Activated CD8-positive, alpha-beta memory T cell treated with anti-CD3 and anti-CD28 coated beads, Interleukin-2, amount 50 U/mL, for 24 hours (primary cell): Measurements from ENCODE around the gene CORO2A.
"Not testable (repeated sequence)": the region's sequence is repeated elsewhere in the genome, so short reads cannot be mapped to it uniquely, and the experiment has no call there.

Experiments used
- DNase-seq: peaks from one replicate; pipeline ENCODE4 v3.0.0-alpha.2; 2020; ENCODE audit errors: extremely low read depth

Gene CORO2A

GRCh38 chr9:98191671-98192502 lies 550 bp downstream of the CORO2A start:
- no peak for DNase-seq

GRCh38 chr9:98191181-98191608 lies 1.2 kb downstream of the CORO2A start:
- DNase-seq: no peak

- DNase-seq: no peak
Measured at GRCh38 chr9:98190757-98191105, 1.7 kb downstream of the CORO2A start.

GRCh38 chr9:98189412-98189811 lies 3.0 kb downstream of the CORO2A start:
- DNase-seq: no peak

- no peak for DNase-seq
Measured at GRCh38 chr9:98187926-98188325, 4.5 kb downstream of the CORO2A start.

GRCh38 chr9:98186236-98186635 lies 6.2 kb downstream of the CORO2A start:
- DNase-seq: no peak

GRCh38 chr9:98185611-98186171 lies 6.7 kb downstream of the CORO2A start:
- DNase-seq: no peak

GRCh38 chr9:98185021-98185567 lies 7.3 kb downstream of the CORO2A start:
- DNase-seq: no peak

- DNase-seq: no peak
Measured at GRCh38 chr9:98184326-98184725, 8.1 kb downstream of the CORO2A start.

- no peak for DNase-seq
Measured at GRCh38 chr9:98182889-98183599, 9.4 kb downstream of the CORO2A start.

- no peak for DNase-seq
Measured at GRCh38 chr9:98182069-98182820, 10.2 kb downstream of the CORO2A start.

GRCh38 chr9:98181746-98182068 lies 10.7 kb downstream of the CORO2A start:
- DNase-seq: no peak

GRCh38 chr9:98180996-98181395 lies 11.4 kb downstream of the CORO2A start:
- DNase-seq: no peak

- no peak for DNase-seq
Measured at GRCh38 chr9:98178874-98179850, 13.3 kb downstream of the CORO2A start.

GRCh38 chr9:98176391-98177259 lies 15.8 kb downstream of the CORO2A start:
- DNase-seq: no peak

- DNase-seq: no peak
Measured at GRCh38 chr9:98175762-98176161, 16.7 kb downstream of the CORO2A start.

- DNase-seq: no peak
Measured at GRCh38 chr9:98175028-98175569, 17.3 kb downstream of the CORO2A start.

GRCh38 chr9:98174502-98174918 lies 17.9 kb downstream of the CORO2A start:
- DNase-seq: not testable (repeated sequence)

- DNase-seq: no peak
Measured at GRCh38 chr9:98173181-98173580, 19.3 kb downstream of the CORO2A start.

GRCh38 chr9:98172604-98173003 lies 19.8 kb downstream of the CORO2A start:
- no peak for DNase-seq
